IMR-90 (cell line): ENCODE measurements around the gene DVL1. TPM values are rescaled to one million over a fixed set of nuclear protein-coding genes. Genes with fewer than 3 reads are reported as not detected.

Experiments
- ATAC-seq: fragments of 200-7000 bp; cut with Tn5 transposase; 2 replicates; pipeline ENCODE4 v1.9.1; 2020; ENCODE audit warnings: low read depth, mild to moderate bottlenecking, moderate library complexity
- BruUV-seq: library from RNA; stranded (reverse); fragments of 400-500 nt; replicated peaks from 2 replicates; lab custom pipeline; 2021; lab: Mats Ljungman, UMichigan
- CTCF ChIA-PET: fragments of 300-600 bp; formaldehyde crosslinking; extraction: SDS; loops from one replicate; lab custom pipeline; 2021; ENCODE audit warnings: antibody characterized with exemption; lab: Yijun Ruan, JAX
- POLR2A ChIA-PET: fragments of 300-600 bp; sonication (Branson Sonifier 250); formaldehyde crosslinking; loops from one replicate; lab custom pipeline; 2022; ENCODE audit warnings: antibody characterized with exemption; ENCODE audit not compliant: unreplicated experiment; lab: Charles Lee
- DNase-seq: peaks from one replicate; pipeline ENCODE4 v3.0.0; 2013
- H2AFZ ChIP-seq: replicated peaks from 2 replicates; pipeline ENCODE3; 2013; ENCODE audit warnings: low read length, mild to moderate bottlenecking; ENCODE audit not compliant: poor library complexity
- H2AK5ac ChIP-seq: 2 replicates; pipeline ENCODE4 v1.6.1; 2013; ENCODE audit warnings: low read depth, low read length, inconsistent platforms
- H2AK9ac ChIP-seq: replicated peaks from 2 replicates; pipeline ENCODE3; 2013; ENCODE audit warnings: mild to moderate bottlenecking, low read depth, low read length, moderate library complexity; ENCODE audit not compliant: poor library complexity
- H2BK120ac ChIP-seq: 2 replicates; pipeline ENCODE4 v1.6.1; 2013; ENCODE audit warnings: low read depth, low read length, inconsistent platforms
- H2BK15ac ChIP-seq: 3 replicates; pipeline ENCODE4 v1.6.1; 2013; ENCODE audit warnings: low read depth, low read length, inconsistent platforms
- H2BK20ac ChIP-seq: 2 replicates; pipeline ENCODE4 v1.6.1; 2013; ENCODE audit warnings: low read depth, mild to moderate bottlenecking, inconsistent platforms, low read length, moderate library complexity
- H2BK5ac ChIP-seq: 2 replicates; pipeline ENCODE4 v1.6.1; 2013; ENCODE audit warnings: mild to moderate bottlenecking, low read depth, low read length, inconsistent platforms; ENCODE audit not compliant: poor library complexity, severe bottlenecking
- H3K14ac ChIP-seq: replicated peaks from 2 replicates; pipeline ENCODE4 v1.6.1; 2013; ENCODE audit warnings: low read depth, low read length, inconsistent platforms
- H3K18ac ChIP-seq: 2 replicates; pipeline ENCODE4 v1.6.1; 2013; ENCODE audit warnings: low read depth, low read length, control low read depth
- H3K23ac ChIP-seq: 2 replicates; pipeline ENCODE4 v1.6.1; 2013; ENCODE audit warnings: low read depth, low read length, inconsistent platforms
- H3K27ac ChIP-seq: 2 replicates; pipeline ENCODE4 v1.5.1; 2013; ENCODE audit warnings: mild to moderate bottlenecking, control low read depth, low read length; ENCODE audit not compliant: insufficient read depth
- H3K27me3 ChIP-seq: 2 replicates; pipeline ENCODE4 v1.6.1; 2013; ENCODE audit warnings: low read length; ENCODE audit not compliant: control insufficient read depth, insufficient read depth
- H3K36me3 ChIP-seq: 2 replicates; pipeline ENCODE4 v1.6.1; 2013; ENCODE audit warnings: low read length, mixed read lengths; ENCODE audit not compliant: control insufficient read depth, insufficient read depth
- H3K4ac ChIP-seq: 2 replicates; pipeline ENCODE4 v1.6.1; 2013; ENCODE audit warnings: low read depth, low read length, inconsistent platforms
- H3K4me1 ChIP-seq: 2 replicates; pipeline ENCODE4 v1.6.1; 2013; ENCODE audit warnings: low read length, mixed read lengths; ENCODE audit not compliant: control insufficient read depth, insufficient read depth
- H3K4me2 ChIP-seq: 2 replicates; pipeline ENCODE4 v1.6.1; 2013; ENCODE audit warnings: low read depth, mild to moderate bottlenecking, control low read depth, low read length, moderate library complexity
- H3K4me3 ChIP-seq: 2 replicates; pipeline ENCODE4 v1.5.1; 2013; ENCODE audit warnings: low read depth, mild to moderate bottlenecking, control low read depth, low read length, moderate library complexity; ENCODE audit not compliant: insufficient read depth
- H3K56ac ChIP-seq: 2 replicates; pipeline ENCODE4 v1.6.1; 2013; ENCODE audit warnings: low read length, inconsistent platforms; ENCODE audit not compliant: insufficient read depth; ENCODE audit errors: extremely low read depth
- H3K79me1 ChIP-seq, 2 experiments: 2 replicates each; pipeline ENCODE4 v1.6.1; 2013; ENCODE audit warnings: low read length in 2 of 2, inconsistent platforms in 1 of 2, low read depth in 1 of 2
- H3K9ac ChIP-seq: 2 replicates; pipeline ENCODE4 v1.6.1; 2013; ENCODE audit warnings: low read depth, low read length, control low read depth
- H3K9me1 ChIP-seq: 2 replicates; pipeline ENCODE4 v1.6.1; 2013; ENCODE audit warnings: low read length, inconsistent platforms; ENCODE audit not compliant: insufficient read depth
- H3K9me3 ChIP-seq: 2 replicates; pipeline ENCODE4 v1.6.1; 2013; ENCODE audit warnings: low read length; ENCODE audit not compliant: control insufficient read depth, insufficient read depth
- H4K20me1 ChIP-seq: 2 replicates; pipeline ENCODE4 v1.6.1; 2013; ENCODE audit warnings: low read length, inconsistent platforms; ENCODE audit not compliant: insufficient read depth
- H4K5ac ChIP-seq: 2 replicates; pipeline ENCODE4 v1.6.1; 2013; ENCODE audit warnings: mild to moderate bottlenecking, low read depth, low read length, control low read depth
- H4K8ac ChIP-seq, 2 experiments: 2 replicates each; pipeline ENCODE4 v1.6.1; 2013; ENCODE audit warnings: low read depth in 2 of 2, low read length in 2 of 2, control low read depth in 1 of 2, inconsistent platforms in 1 of 2
- H4K91ac ChIP-seq: 2 replicates; pipeline ENCODE4 v1.6.1; 2013; ENCODE audit warnings: low read depth, low read length, inconsistent platforms; ENCODE audit not compliant: insufficient read depth
- BHLHE40 ChIP-seq: fragments of 150-350 bp; IDR thresholded peaks from 2 replicates; pipeline ENCODE4 v1.6.1; 2016; ENCODE audit warnings: mild to moderate bottlenecking, low read depth, low read length
- CEBPB ChIP-seq: IDR thresholded peaks from 2 replicates; pipeline ENCODE4 v1.6.1; 2012; ENCODE audit warnings: low read depth, low read length, improper control_type of control experiment
- CHD1 ChIP-seq: IDR thresholded peaks from 2 replicates; pipeline ENCODE4 v1.6.1; 2012; ENCODE audit warnings: low read depth, low read length, improper control_type of control experiment
- CTCF ChIP-seq: conservative IDR thresholded peaks from 2 replicates; pipeline ENCODE4 v1.5.1; 2012; ENCODE audit warnings: mild to moderate bottlenecking, low read depth, low read length, improper control_type of control experiment
- FOS ChIP-seq: fragments of 150-350 bp; IDR thresholded peaks from 2 replicates; pipeline ENCODE4 v1.6.1; 2016; ENCODE audit warnings: low read depth, low read length
- MAFK ChIP-seq: IDR thresholded peaks from 2 replicates; pipeline ENCODE4 v1.6.1; 2012; ENCODE audit warnings: low read depth, low read length, improper control_type of control experiment
- MAZ ChIP-seq: IDR thresholded peaks from 2 replicates; pipeline ENCODE4 v1.6.1; 2012; ENCODE audit warnings: low read depth, mild to moderate bottlenecking, low read length, improper control_type of control experiment, moderate library complexity, borderline replicate concordance
- MXI1 ChIP-seq: IDR thresholded peaks from 2 replicates; pipeline ENCODE4 v1.6.1; 2012; ENCODE audit warnings: low read depth, mild to moderate bottlenecking, low read length, moderate library complexity, borderline replicate concordance
- NFE2L2 ChIP-seq: fragments of 150-350 bp; IDR thresholded peaks from 2 replicates; pipeline ENCODE4 v1.6.1; 2016; ENCODE audit warnings: low read depth, mild to moderate bottlenecking, low read length
- POLR2A ChIP-seq: IDR thresholded peaks from 2 replicates; pipeline ENCODE4 v1.6.1; 2012; ENCODE audit warnings: mild to moderate bottlenecking, low read depth, low read length
- RAD21 ChIP-seq: IDR thresholded peaks from 2 replicates; pipeline ENCODE4 v1.6.1; 2012; ENCODE audit warnings: low read length, improper control_type of control experiment
- RCOR1 ChIP-seq: IDR thresholded peaks from 2 replicates; pipeline ENCODE4 v1.6.1; 2012; ENCODE audit warnings: mild to moderate bottlenecking, low read length, improper control_type of control experiment; ENCODE audit not compliant: insufficient replicate concordance
- RFX5 ChIP-seq: IDR thresholded peaks from 2 replicates; pipeline ENCODE4 v1.8.0; 2012; ENCODE audit warnings: low read depth, mild to moderate bottlenecking, low read length, moderate library complexity
- SMC3 ChIP-seq: fragments of 150-350 bp; IDR thresholded peaks from 2 replicates; pipeline ENCODE4 v1.6.1; 2016; ENCODE audit warnings: low read depth, mild to moderate bottlenecking, antibody characterized with exemption, low read length, moderate library complexity
- WGBS, 2 experiments: methylation state at CpG; one replicate each; pipeline versions ENCODE4 v1.1.5 to v1.1.7; 2013; ENCODE audit warnings: missing lambda C conversion rate in 2 of 2; ENCODE audit not compliant: insufficient read length in 1 of 2; ENCODE audit errors: extremely low coverage in 2 of 2; 5-methylcytosine and 5-hydroxymethylcytosine counted together
- dilution Hi-C: fragments of 300-500 bp; cut with HindIII; formaldehyde crosslinking; loops from one replicate; pipeline ENCODE4 v1.14.3; 2018; ENCODE audit warnings: low sequenced_read_pairs; ENCODE audit not compliant: unreplicated experiment
- in situ Hi-C: fragments of 300-500 bp; cut with MboI; formaldehyde crosslinking; loops from 3 replicates; pipeline ENCODE4 v1.14.3; 2019; ENCODE audit warnings: low sequenced_read_pairs, inconsistent platforms, mixed read lengths
- intact Hi-C: fragments of 100-400 bp; cut with micrococcal nuclease; formaldehyde crosslinking; loops from 2 replicates; pipeline ENCODE4 v1.10.0; 2022
- polyA plus RNA-seq, 3 experiments: library from polyadenylated mRNA; depleted of rRNA; stranded (reverse); fragments of >200 nt; gene quantifications; 2 replicates each; pipeline ENCODE4 v1.2.3, GENCODE V29; 2012; ENCODE audit warnings: low replicate concordance in 1 of 3
- total RNA-seq: library from RNA; depleted of rRNA; stranded (reverse); fragments of >200 nt; gene quantifications from 2 replicates; pipeline ENCODE4 v1.2.3, GENCODE V29; 2012
- TF ChIP-seq, protein P1 (sequence below): fragments of 150-350 bp; IDR thresholded peaks from 2 replicates; pipeline ENCODE4 v1.6.1; 2017; ENCODE audit warnings: mild to moderate bottlenecking, antibody characterized with exemption, low read length, low read depth
- TF ChIP-seq, protein P2 (sequence below): fragments of 150-350 bp; IDR thresholded peaks from 2 replicates; pipeline ENCODE4 v1.6.1; 2016; ENCODE audit warnings: low read depth, mild to moderate bottlenecking, low read length, moderate library complexity, borderline replicate concordance

Gene DVL1
- total and polyA plus RNA-seq, 2 of the 4 experiments (the other 2 are of a cell fraction) = 27.2 to 35.9 TPM

GRCh38 chr1:1340791-1341548, 8.2 kb downstream of the DVL1 start:
- H4K91ac ChIP-seq = no peak overlapping the region
- H2AK9ac ChIP-seq = no peak overlapping the region
- H3K36me3 ChIP-seq = peaks cover 41% of the 10 kb centered on the region
- in situ Hi-C loops (no loop called here), intact Hi-C loops (no loop called here), dilution Hi-C loops (no loop called here)
- TF ChIP-seq POLR2A (no peak), RAD21 (no peak), FOS (no peak), NFE2L2 (no peak), MXI1 (no peak), MAFK (no peak), CHD1 (no peak), RCOR1 (no peak), MAZ (no peak), RFX5 (no peak), CEBPB (no peak), BHLHE40 (no peak), SMC3 (no peak), CTCF (no peak)
- TF ChIP-seq, protein P1, sequence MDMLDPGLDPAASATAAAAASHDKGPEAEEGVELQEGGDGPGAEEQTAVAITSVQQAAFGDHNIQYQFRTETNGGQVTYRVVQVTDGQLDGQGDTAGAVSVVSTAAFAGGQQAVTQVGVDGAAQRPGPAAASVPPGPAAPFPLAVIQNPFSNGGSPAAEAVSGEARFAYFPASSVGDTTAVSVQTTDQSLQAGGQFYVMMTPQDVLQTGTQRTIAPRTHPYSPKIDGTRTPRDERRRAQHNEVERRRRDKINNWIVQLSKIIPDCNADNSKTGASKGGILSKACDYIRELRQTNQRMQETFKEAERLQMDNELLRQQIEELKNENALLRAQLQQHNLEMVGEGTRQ = no peak
- TF ChIP-seq, protein P2, sequence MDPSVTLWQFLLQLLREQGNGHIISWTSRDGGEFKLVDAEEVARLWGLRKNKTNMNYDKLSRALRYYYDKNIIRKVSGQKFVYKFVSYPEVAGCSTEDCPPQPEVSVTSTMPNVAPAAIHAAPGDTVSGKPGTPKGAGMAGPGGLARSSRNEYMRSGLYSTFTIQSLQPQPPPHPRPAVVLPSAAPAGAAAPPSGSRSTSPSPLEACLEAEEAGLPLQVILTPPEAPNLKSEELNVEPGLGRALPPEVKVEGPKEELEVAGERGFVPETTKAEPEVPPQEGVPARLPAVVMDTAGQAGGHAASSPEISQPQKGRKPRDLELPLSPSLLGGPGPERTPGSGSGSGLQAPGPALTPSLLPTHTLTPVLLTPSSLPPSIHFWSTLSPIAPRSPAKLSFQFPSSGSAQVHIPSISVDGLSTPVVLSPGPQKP = no peak
- H2BK15ac ChIP-seq = no peak overlapping the region
- no peak overlapping the region for H2AK5ac ChIP-seq
- H3K4me3 ChIP-seq = no peak overlapping the region
- DNase-seq = no peak
- CTCF ChIA-PET = no interaction called here
- H3K9me3 ChIP-seq = no peaks in the 10 kb centered on the region
- no peak overlapping the region for H3K14ac ChIP-seq
- H2BK5ac ChIP-seq = no peak overlapping the region
- peaks cover 13% of the 10 kb centered on the region for H3K9me1 ChIP-seq
- H3K9ac ChIP-seq = no peak overlapping the region
- no peak overlapping the region for H3K23ac ChIP-seq
- BruUV-seq = no TSS peak
- peaks cover 43% of the 10 kb centered on the region for H4K20me1 ChIP-seq
- H4K8ac ChIP-seq = no peak overlapping the region
- 94% methylated on average over 24 of the region's 36 CpGs; no CpG with 5 or more reads in 1 of the 2 experiments for WGBS, 2 experiments
- H2AFZ ChIP-seq = no peak overlapping the region
- H3K79me1 ChIP-seq = peaks cover 12 to 48% of the 10 kb centered on the region in 2 experiments
- no peak for ATAC-seq
- peaks cover 13% of the 10 kb centered on the region for H3K4me1 ChIP-seq
- no peak overlapping the region for H4K5ac ChIP-seq
- no peak overlapping the region for H2BK20ac ChIP-seq
- H3K27ac ChIP-seq = no peak overlapping the region
- POLR2A ChIA-PET = no interaction called here
- no peak overlapping the region for H2BK120ac ChIP-seq
- no peak overlapping the region for H3K18ac ChIP-seq
- no peak overlapping the region for H3K4me2 ChIP-seq
- no peak overlapping the region for H3K56ac ChIP-seq
- H3K4ac ChIP-seq = no peak overlapping the region
- no peaks in the 10 kb centered on the region for H3K27me3 ChIP-seq
